HFFc6 (cell line): ENCODE data around the gene TMC1. TPM values are rescaled to one million over a fixed set of nuclear protein-coding genes. Genes with fewer than 3 reads are reported as not detected.
"Not testable (repeated sequence)": the region's sequence is repeated elsewhere in the genome, so short reads cannot be mapped to it uniquely, and the experiment has no call there.

Source experiments
- DNase-seq: peaks from one replicate; pipeline ENCODE4 v3.0.0-alpha.2; 2018
- H3K27ac Mint-ChIP-seq: 2 replicates; pipeline ENCODE4 v1.8.0; 2020; ENCODE audit warnings: mild to moderate bottlenecking, mixed read lengths
- H3K27me3 Mint-ChIP-seq: 2 replicates; pipeline ENCODE4 v1.8.0; 2021; ENCODE audit warnings: mild to moderate bottlenecking, moderate library complexity, mixed read lengths; ENCODE audit not compliant: insufficient read depth
- H3K36me3 Mint-ChIP-seq: 2 replicates; pipeline ENCODE4 v1.8.0; 2021; ENCODE audit warnings: low read depth, mixed read lengths
- H3K4me1 Mint-ChIP-seq: 2 replicates; pipeline ENCODE4 v1.8.0; 2020; ENCODE audit warnings: low read depth, mixed read lengths
- H3K4me3 Mint-ChIP-seq: 2 replicates; pipeline ENCODE4 v1.8.0; 2020; ENCODE audit warnings: mild to moderate bottlenecking, moderate library complexity, mixed read lengths
- H3K9me3 Mint-ChIP-seq: 2 replicates; pipeline ENCODE4 v1.8.0; 2020; ENCODE audit warnings: mild to moderate bottlenecking, mixed read lengths
- CTCF ChIP-seq: fragments of 200-600 bp; sonication (generic); IDR thresholded peaks from 2 replicates; pipeline ENCODE4 v1.5.0; 2021; ENCODE audit warnings: antibody characterized with exemption, mild to moderate bottlenecking
- total RNA-seq, 6 experiments: library from RNA; stranded (reverse); fragmentation: NEBNext Ultra II Directional; extraction: Animal tissue kit (Norgen Biotek cat#: 25700); gene quantifications; 2 replicates in 1 of 6; 3 replicates in 5 of 6; pipeline ENCODE4 v1.2.3, GENCODE V29; 2021

The TMC1 gene
- total RNA-seq, 6 experiments from 2014 or later: 0.09 to 1.1 (median 0.65) TPM

GRCh38 chr9:72834994-72835393, 313.6 kb downstream of the TMC1 start:
- no peaks in the 10 kb centered on the region for H3K36me3 Mint-ChIP-seq
- H3K4me3 Mint-ChIP-seq: no peak overlapping the region; the same call in 1 of the 2 replicates
- H3K4me1 Mint-ChIP-seq: no peaks in the 10 kb centered on the region; the same call in 1 of the 2 replicates
- no peak for DNase-seq
- peaks cover 3% of the 10 kb centered on the region for H3K27me3 Mint-ChIP-seq
- no peak for TF ChIP-seq CTCF
- H3K27ac Mint-ChIP-seq: no peak overlapping the region
- H3K9me3 Mint-ChIP-seq: no peaks in the 10 kb centered on the region

GRCh38 chr9:72836790-72837189, 315.4 kb downstream of the TMC1 start:
- Mint-ChIP-seq H3K4me3 (no peak overlapping the region), H3K27me3 (peaks cover 3% of the 10 kb centered on the region), H3K27ac (no peak overlapping the region), H3K36me3 (no peaks in the 10 kb centered on the region), H3K4me1 (no peaks in the 10 kb centered on the region; the same call in 1 of the 2 replicates), H3K9me3 (no peaks in the 10 kb centered on the region)
- no peak for DNase-seq
- no peak for TF ChIP-seq CTCF

- no peak overlapping the region; the same call in 1 of the 2 replicates for H3K4me3 Mint-ChIP-seq
- no peak for TF ChIP-seq CTCF
- H3K9me3 Mint-ChIP-seq: no peaks in the 10 kb centered on the region
- no peak for DNase-seq
- no peaks in the 10 kb centered on the region for H3K36me3 Mint-ChIP-seq
- H3K4me1 Mint-ChIP-seq: peaks cover 6% of the 10 kb centered on the region; the same call in 1 of the 2 replicates
- H3K27ac Mint-ChIP-seq: no peak overlapping the region; the same call in 1 of the 2 replicates
- H3K27me3 Mint-ChIP-seq: peaks cover 3% of the 10 kb centered on the region
Observed at GRCh38 chr9:72839085-72839484, 317.7 kb downstream of the TMC1 start.

DNA sequence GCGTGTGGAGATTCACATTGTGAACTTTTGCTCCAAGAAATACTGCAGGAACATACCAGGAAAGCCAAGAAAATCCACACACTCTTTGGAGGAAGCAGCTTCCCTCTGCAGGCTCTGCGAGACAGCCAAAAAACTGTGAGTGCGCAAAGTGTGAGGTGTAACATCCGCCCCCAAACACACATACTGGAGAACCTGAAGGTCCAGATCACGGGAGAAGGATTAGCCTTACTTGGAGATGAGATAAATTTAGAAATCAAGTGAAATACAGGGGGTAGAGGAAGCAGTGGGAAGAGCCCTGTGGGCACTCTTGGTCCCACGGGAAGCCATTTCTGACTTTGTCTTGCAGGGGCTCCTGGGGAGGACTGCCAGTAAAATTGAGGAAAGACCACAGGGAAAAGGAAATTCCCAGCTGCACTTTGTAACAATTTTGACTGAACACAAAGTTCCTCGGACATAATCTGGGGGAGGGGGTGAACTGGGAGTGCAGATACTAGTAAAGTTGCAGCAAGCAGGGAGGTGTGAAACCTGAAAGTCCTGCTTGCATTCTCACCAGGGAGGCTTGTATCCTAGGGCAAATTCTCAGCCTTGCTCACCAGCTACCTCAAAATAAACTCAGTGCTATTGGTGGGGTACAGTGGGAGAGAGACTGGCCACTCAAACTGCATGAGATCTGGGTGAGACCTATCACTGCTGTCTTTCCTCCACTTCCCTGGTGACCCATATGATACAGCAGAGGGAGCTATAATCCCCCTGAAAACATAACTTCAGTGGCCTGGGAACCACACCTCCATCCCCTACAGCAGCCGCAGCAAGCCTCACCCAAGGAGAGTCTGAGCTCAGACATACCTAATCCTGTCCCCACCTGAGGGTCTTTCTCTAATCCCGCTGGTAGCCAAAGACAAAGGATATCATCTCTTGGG, 322.4 kb downstream of the TMC1 start:
- H3K27me3 Mint-ChIP-seq: peaks cover 12% of the 10 kb centered on the region
- peak; percentile 54; the same call in 1 of the 2 replicates for TF ChIP-seq CTCF
- H3K9me3 Mint-ChIP-seq: peaks cover 23% of the 10 kb centered on the region
- H3K36me3 Mint-ChIP-seq: peaks cover 9% of the 10 kb centered on the region; the same call in 1 of the 2 replicates
- no peak for DNase-seq
- peaks cover 11% of the 10 kb centered on the region for H3K4me1 Mint-ChIP-seq
- H3K4me3 Mint-ChIP-seq: no peak overlapping the region; the same call in 1 of the 2 replicates
- no peak overlapping the region for H3K27ac Mint-ChIP-seq

DNA sequence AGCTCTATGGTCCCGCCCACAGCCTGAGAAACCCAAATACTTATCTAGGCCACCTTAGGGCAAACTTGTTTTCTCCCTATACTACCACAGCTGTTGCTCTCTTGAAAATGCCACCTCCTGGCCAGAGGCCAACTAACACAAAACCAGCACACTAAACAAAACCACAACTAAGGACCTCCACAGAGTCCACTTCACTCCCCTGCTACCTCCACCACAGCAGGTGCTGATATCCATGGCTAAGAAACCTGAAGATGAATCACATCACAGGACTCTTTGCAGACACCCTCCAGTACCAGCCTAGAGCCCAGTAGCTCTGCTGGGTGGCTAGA, 323.0 kb downstream of the TMC1 start:
- H3K4me1 Mint-ChIP-seq: peaks cover 16% of the 10 kb centered on the region
- H3K27ac Mint-ChIP-seq: no peak overlapping the region
- peaks cover 12% of the 10 kb centered on the region for H3K27me3 Mint-ChIP-seq
- no peak for DNase-seq
- peaks cover 9% of the 10 kb centered on the region; the same call in 1 of the 2 replicates for H3K36me3 Mint-ChIP-seq
- H3K9me3 Mint-ChIP-seq: peaks cover 23% of the 10 kb centered on the region
- no peak overlapping the region for H3K4me3 Mint-ChIP-seq
- no peak; the same call in 1 of the 2 replicates for TF ChIP-seq CTCF

DNA sequence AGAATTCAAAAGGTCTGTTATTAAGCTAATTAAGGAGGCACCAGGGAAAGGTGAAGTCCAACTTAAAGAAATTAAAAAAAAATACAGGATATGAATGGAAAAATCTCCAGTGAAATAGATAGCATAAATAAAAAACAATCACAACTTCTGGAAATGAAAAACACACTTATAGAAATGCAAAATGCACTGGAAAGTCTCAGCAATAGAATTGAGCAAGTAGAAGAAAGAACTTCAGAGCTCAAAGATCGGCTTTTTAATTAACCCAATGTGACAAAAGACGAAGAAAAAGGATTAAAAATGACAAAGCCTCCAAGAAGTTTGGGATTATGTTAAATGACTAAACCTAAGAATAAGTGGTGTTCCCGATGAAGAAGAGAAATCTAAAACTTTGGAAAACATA, 323.6 kb downstream of the TMC1 start:
- Mint-ChIP-seq H3K27me3 (peaks cover 12% of the 10 kb centered on the region), H3K9me3 (peaks cover 23% of the 10 kb centered on the region), H3K4me1 (peaks cover 16% of the 10 kb centered on the region)
- H3K27ac Mint-ChIP-seq, H3K36me3 Mint-ChIP-seq, H3K4me3 Mint-ChIP-seq, DNase-seq: not testable (repeated sequence)

DNA sequence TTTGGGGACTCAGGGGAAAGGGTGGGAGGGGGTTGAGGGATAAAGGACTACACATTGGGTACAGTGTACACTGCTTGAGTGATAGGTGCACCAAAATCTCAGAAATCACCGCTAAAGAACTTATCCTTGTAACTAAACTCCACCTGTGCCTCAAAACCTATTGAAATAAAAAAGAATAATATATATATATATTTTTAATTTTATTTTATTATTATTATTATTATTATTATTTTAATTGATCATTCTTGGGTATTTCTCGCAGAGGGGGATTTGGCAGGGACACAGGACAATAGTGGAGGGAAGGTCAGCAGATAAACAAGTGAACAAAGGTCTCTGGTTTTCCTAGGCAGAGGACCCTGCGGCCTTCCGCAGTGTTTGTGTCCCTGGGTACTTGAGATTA, 328.8 kb downstream of the TMC1 start:
- Mint-ChIP-seq H3K4me1 (peaks cover 10% of the 10 kb centered on the region), H3K9me3 (peaks cover 15% of the 10 kb centered on the region)
- not testable (repeated sequence) for DNase-seq, H3K27me3 Mint-ChIP-seq, H3K27ac Mint-ChIP-seq, H3K4me3 Mint-ChIP-seq, H3K36me3 Mint-ChIP-seq
